Esophagus squamous epithelium (tissue), 4 donors: ENCODE data around the gene FUBP3.

Source experiments
- POLR2A ChIP-seq, 4 donors: fragments of 450-650 bp; IDR thresholded peaks; one replicate each; pipeline ENCODE4 v1.6.1; 2017; ENCODE audit warnings: antibody characterized with exemption in 4 of 4, mild to moderate bottlenecking in 4 of 4, moderate library complexity in 3 of 4
- TF ChIP-seq, protein P1 (sequence below), 6 experiments: fragments of 450-650 bp in 4 of 6; fragments of 200-600 bp in 2 of 6; sonication (generic) in 2 of 6; IDR thresholded peaks; one replicate each; pipeline ENCODE4 v1.5.1; 2016 to 2019; ENCODE audit warnings: antibody characterized with exemption in 6 of 6, mild to moderate bottlenecking in 4 of 6, moderate library complexity in 4 of 6

DNA sequence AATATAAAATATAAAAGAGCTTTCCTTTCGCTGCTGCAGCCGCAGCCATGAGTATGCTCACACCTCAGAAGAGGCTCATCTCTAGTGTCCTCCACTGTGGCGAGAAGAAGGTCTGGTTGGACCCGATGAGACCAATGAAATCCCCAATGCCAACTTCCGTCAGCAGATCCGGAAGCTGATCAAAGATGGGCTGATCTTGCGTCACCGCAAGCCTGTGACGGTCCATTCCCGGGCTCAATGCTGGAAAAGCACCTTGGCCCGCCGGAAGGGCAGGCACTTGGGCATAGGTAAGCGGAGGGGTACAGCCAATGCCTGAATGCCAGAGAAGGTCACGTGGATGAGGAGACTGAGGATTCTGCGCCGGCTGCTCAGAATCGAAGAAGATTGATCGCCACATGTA, 72.4 kb downstream of the FUBP3 start:
- TF ChIP-seq POLR2A (IDR thresholded peaks at IDR 0.05) = no peak
- TF ChIP-seq, protein P1, sequence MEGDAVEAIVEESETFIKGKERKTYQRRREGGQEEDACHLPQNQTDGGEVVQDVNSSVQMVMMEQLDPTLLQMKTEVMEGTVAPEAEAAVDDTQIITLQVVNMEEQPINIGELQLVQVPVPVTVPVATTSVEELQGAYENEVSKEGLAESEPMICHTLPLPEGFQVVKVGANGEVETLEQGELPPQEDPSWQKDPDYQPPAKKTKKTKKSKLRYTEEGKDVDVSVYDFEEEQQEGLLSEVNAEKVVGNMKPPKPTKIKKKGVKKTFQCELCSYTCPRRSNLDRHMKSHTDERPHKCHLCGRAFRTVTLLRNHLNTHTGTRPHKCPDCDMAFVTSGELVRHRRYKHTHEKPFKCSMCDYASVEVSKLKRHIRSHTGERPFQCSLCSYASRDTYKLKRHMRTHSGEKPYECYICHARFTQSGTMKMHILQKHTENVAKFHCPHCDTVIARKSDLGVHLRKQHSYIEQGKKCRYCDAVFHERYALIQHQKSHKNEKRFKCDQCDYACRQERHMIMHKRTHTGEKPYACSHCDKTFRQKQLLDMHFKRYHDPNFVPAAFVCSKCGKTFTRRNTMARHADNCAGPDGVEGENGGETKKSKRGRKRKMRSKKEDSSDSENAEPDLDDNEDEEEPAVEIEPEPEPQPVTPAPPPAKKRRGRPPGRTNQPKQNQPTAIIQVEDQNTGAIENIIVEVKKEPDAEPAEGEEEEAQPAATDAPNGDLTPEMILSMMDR (IDR thresholded peaks at IDR 0.05) = no peak
